GM12892 (cell line): Measurements from ENCODE around the gene GPR153.

Experiments used
- DNase-seq: peaks from one replicate; pipeline ENCODE4 v3.0.0; 2011; ENCODE audit not compliant: insufficient read length
- FAIRE-seq: peaks from 2 replicates; lab custom pipeline; 2011; peaks lifted over from hg19 to GRCh38; lab: Jason Lieb, UNC
- POLR2A ChIP-seq: IDR thresholded peaks from 2 replicates; pipeline ENCODE4 v1.6.1; 2011; ENCODE audit warnings: low read depth, low read length, control low read depth
- POLR2AphosphoS5 ChIP-seq: IDR thresholded peaks from 2 replicates; pipeline ENCODE4 v1.6.1; 2011; ENCODE audit warnings: low read depth, low read length, control low read depth
- TAF1 ChIP-seq: IDR thresholded peaks from 2 replicates; pipeline ENCODE4 v1.6.1; 2011; ENCODE audit warnings: low read depth, mild to moderate bottlenecking, control low read depth, low read length, borderline replicate concordance

The GPR153 gene

GRCh38 chr1:6202256-6202655 lies 58.6 kb downstream of the GPR153 start:
- DNase-seq (no peak), FAIRE-seq (no peak)
- no peak for TF ChIP-seq POLR2A
- no peak for TF ChIP-seq TAF1
- TF ChIP-seq POLR2AphosphoS5: no peak

- FAIRE-seq (no peak), DNase-seq (no peak)
- no peak for TF ChIP-seq POLR2AphosphoS5
- TF ChIP-seq TAF1: no peak
- no peak for TF ChIP-seq POLR2A
Observed at GRCh38 chr1:6200188-6200809, 60.6 kb downstream of the GPR153 start.

- FAIRE-seq (peak; percentile 99), DNase-seq (peak; percentile 91)
- TF ChIP-seq POLR2A (peak; percentile 94), TAF1 (peak; percentile 97), POLR2AphosphoS5 (peak; percentile 93)
Observed at GRCh38 chr1:6199298-6200187, 61.4 kb downstream of the GPR153 start, which contains the start of gene RPL22. Gene RPL22 (minus strand): TSS chr1:6199595. CDS start chr1:6199573, 22 bp downstream.

- no peak for DNase-seq
- no peak for TF ChIP-seq TAF1
- no peak for TF ChIP-seq POLR2A
- TF ChIP-seq POLR2AphosphoS5: no peak
- FAIRE-seq: no peak
Observed at GRCh38 chr1:6198646-6199297, 62.1 kb downstream of the GPR153 start.

- FAIRE-seq: no peak
- TF ChIP-seq POLR2AphosphoS5 (0 out of 2 replicates have a peak, but pooled peaks have one; percentile 27), TAF1 (no peak)
- DNase-seq: no peak
Observed at GRCh38 chr1:6197746-6198427, 63.0 kb downstream of the GPR153 start.
